Measurements from ENCODE around the gene CDKN2A. TPM values are rescaled to one million over a fixed set of nuclear protein-coding genes. Genes with fewer than 3 reads are reported as not detected.

Gene CDKN2A
- total RNA-seq, 1 experiment from 2014 or later, result not detected

- H3K27ac ChIP-seq (ENCODE audit: low read length), result no peak overlapping the region
- intact Hi-C loops (cut with micrococcal nuclease; ENCODE audit: unreplicated experiment) (no loop called here), in situ Hi-C loops (cut with HindIII; ENCODE audit: low pct_unique_long_range_greater_than_20kb, low sequenced_read_pairs) (no loop called here)
- ATAC-seq, result no peak
- no peaks in the 10 kb centered on the region for H3K27me3 ChIP-seq (ENCODE audit: control insufficient read depth, insufficient read depth, low read length)
- ChIA-PET POLR2A (no interaction called here), CTCF (no interaction called here)
- H3K4me1 ChIP-seq (ENCODE audit: control insufficient read depth, insufficient read depth, low read length), result no peaks in the 10 kb centered on the region
- DNase-seq (ENCODE audit: low read depth, low spot score), result no peak
- TF ChIP-seq CTCF (IDR thresholded peaks at IDR 0.05) (no peak), POLR2AphosphoS5 (IDR thresholded peaks at IDR 0.05; ENCODE audit: low read depth, low read length) (no peak), TCF7L2 (IDR thresholded peaks at IDR 0.05; ENCODE audit: low read depth, low read length) (no peak)
- TF ChIP-seq, protein P1, sequence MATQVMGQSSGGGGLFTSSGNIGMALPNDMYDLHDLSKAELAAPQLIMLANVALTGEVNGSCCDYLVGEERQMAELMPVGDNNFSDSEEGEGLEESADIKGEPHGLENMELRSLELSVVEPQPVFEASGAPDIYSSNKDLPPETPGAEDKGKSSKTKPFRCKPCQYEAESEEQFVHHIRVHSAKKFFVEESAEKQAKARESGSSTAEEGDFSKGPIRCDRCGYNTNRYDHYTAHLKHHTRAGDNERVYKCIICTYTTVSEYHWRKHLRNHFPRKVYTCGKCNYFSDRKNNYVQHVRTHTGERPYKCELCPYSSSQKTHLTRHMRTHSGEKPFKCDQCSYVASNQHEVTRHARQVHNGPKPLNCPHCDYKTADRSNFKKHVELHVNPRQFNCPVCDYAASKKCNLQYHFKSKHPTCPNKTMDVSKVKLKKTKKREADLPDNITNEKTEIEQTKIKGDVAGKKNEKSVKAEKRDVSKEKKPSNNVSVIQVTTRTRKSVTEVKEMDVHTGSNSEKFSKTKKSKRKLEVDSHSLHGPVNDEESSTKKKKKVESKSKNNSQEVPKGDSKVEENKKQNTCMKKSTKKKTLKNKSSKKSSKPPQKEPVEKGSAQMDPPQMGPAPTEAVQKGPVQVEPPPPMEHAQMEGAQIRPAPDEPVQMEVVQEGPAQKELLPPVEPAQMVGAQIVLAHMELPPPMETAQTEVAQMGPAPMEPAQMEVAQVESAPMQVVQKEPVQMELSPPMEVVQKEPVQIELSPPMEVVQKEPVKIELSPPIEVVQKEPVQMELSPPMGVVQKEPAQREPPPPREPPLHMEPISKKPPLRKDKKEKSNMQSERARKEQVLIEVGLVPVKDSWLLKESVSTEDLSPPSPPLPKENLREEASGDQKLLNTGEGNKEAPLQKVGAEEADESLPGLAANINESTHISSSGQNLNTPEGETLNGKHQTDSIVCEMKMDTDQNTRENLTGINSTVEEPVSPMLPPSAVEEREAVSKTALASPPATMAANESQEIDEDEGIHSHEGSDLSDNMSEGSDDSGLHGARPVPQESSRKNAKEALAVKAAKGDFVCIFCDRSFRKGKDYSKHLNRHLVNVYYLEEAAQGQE (IDR thresholded peaks at IDR 0.05; ENCODE audit: insufficient read depth in 1 of 2, low read depth in 2 of 2, low read length in 1 of 2), result no peak
- no peak overlapping the region for H3K4me3 ChIP-seq (ENCODE audit: low read depth in 2 of 2, low read length in 2 of 2)
- H3K9me3 ChIP-seq (ENCODE audit: control insufficient read depth, insufficient read depth, low read depth, low read length), result no peaks in the 10 kb centered on the region
- no TSS peak for BruUV-seq (replicated peaks)
- no peaks in the 10 kb centered on the region for H3K36me3 ChIP-seq (ENCODE audit: control insufficient read depth, insufficient read depth, low read length)
Measured at GRCh38 chr9:22040760-22041159, 46.6 kb upstream of the CDKN2A start.

DNA sequence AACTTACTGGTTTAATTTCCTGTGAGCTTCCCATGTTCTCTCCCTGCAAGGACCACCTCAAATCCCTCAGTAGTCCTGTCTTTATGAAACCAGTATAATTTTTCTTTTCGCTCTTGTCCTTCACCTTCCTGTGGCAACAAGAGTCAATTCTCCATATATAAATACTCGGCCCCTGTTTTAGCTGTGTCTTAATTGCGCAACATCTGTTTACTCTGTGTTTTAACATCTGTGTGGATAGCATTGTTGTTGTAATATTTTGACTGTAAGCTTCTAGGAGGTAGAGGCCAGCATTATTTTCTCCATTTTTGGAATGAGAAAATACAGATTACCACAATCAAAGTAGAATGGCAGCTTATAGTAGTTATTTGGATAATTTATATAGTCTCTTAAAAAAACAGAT, 45.1 kb upstream of the CDKN2A start:
- H3K4me3 ChIP-seq (ENCODE audit: low read depth in 2 of 2, low read length in 2 of 2), result no peak overlapping the region
- no peak overlapping the region for H3K27ac ChIP-seq (ENCODE audit: low read length)
- in situ Hi-C loops (cut with HindIII; ENCODE audit: low pct_unique_long_range_greater_than_20kb, low sequenced_read_pairs) (no loop called here), intact Hi-C loops (cut with micrococcal nuclease; ENCODE audit: unreplicated experiment) (no loop called here)
- H3K4me1 ChIP-seq (ENCODE audit: control insufficient read depth, insufficient read depth, low read length), result no peaks in the 10 kb centered on the region
- no peaks in the 10 kb centered on the region for H3K36me3 ChIP-seq (ENCODE audit: control insufficient read depth, insufficient read depth, low read length)
- no peaks in the 10 kb centered on the region for H3K9me3 ChIP-seq (ENCODE audit: control insufficient read depth, insufficient read depth, low read depth, low read length)
- ATAC-seq (no peak), DNase-seq (ENCODE audit: low read depth, low spot score) (no peak)
- BruUV-seq (replicated peaks), result no TSS peak
- ChIA-PET CTCF (no interaction called here), POLR2A (no interaction called here)
- TF ChIP-seq SIN3A (IDR thresholded peaks at IDR 0.05; ENCODE audit: borderline replicate concordance, insufficient read depth, low read depth, low read length), result no peak
- H3K27me3 ChIP-seq (ENCODE audit: control insufficient read depth, insufficient read depth, low read length), result no peaks in the 10 kb centered on the region

DNA sequence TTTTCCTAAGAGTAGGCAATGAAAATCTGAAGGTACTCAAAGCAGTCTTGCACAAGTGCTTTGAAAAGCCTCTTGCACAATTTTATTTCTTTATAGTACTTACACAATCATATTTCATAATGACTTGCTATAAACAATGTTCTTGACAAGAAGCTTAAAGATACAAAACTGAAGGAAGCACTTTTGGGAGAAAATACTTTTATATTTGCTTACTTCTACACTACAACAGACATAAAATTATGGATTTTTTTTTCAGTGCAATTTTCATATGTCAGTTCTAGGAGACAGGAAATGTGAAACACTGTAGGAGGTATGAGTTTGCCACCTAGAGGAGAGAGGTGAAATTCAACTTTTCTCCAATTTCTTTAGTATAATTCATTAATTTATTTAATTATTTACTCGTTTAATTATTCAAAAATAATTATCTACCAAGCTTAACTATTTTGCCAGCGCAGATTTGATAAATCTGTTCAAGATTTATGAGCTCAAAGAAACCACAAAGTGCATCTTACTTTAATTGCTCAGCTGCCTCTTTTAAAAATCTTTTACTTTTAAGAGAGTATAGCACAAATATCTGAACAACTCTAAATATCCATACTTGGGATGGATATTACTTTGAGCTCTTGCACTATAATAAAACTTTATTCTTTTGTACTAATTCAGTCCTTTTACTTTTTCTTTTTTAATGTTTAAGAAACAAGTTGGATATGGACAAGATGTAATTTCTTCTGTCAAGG, 43.9 kb upstream of the CDKN2A start:
- ChIA-PET POLR2A (no interaction called here), CTCF (no interaction called here)
- ATAC-seq (no peak), DNase-seq (ENCODE audit: low read depth, low spot score) (no peak)
- Histone ChIP-seq H3K27me3 (ENCODE audit: control insufficient read depth, insufficient read depth, low read length) (no peaks in the 10 kb centered on the region), H3K36me3 (ENCODE audit: control insufficient read depth, insufficient read depth, low read length) (no peaks in the 10 kb centered on the region), H3K4me3 (ENCODE audit: low read depth in 2 of 2, low read length in 2 of 2) (no peak overlapping the region), H3K9me3 (ENCODE audit: control insufficient read depth, insufficient read depth, low read depth, low read length) (no peaks in the 10 kb centered on the region), H3K4me1 (ENCODE audit: control insufficient read depth, insufficient read depth, low read length) (no peaks in the 10 kb centered on the region), H3K27ac (ENCODE audit: low read length) (no peak overlapping the region)
- in situ Hi-C loops (cut with HindIII; ENCODE audit: low pct_unique_long_range_greater_than_20kb, low sequenced_read_pairs), result no loop called here
- BruUV-seq (replicated peaks), result no TSS peak
- TF ChIP-seq POLR2AphosphoS5 (IDR thresholded peaks at IDR 0.05; ENCODE audit: low read depth, low read length), result no peak
- TF ChIP-seq, protein P1 (IDR thresholded peaks at IDR 0.05; ENCODE audit: insufficient read depth in 1 of 2, low read depth in 2 of 2, low read length in 1 of 2), result no peak
- no peak for TF ChIP-seq TCF7L2 (IDR thresholded peaks at IDR 0.05; ENCODE audit: low read depth, low read length)
- TF ChIP-seq CTCF (IDR thresholded peaks at IDR 0.05), result no peak
- TF ChIP-seq SIN3A (IDR thresholded peaks at IDR 0.05; ENCODE audit: borderline replicate concordance, insufficient read depth, low read depth, low read length), result no peak
- intact Hi-C loops (cut with micrococcal nuclease; ENCODE audit: unreplicated experiment), result no loop called here

Data from Panc1 (cell line).